Common myeloid progenitor, CD34-positive (primary cell): Measurements from ENCODE around the gene SAMD3.
A peak's percentile ranks its signal among the peaks of the same experiment; 100 is the strongest.

Source experiments
- CTCF ChIA-PET: fragments of 350-600 bp; sonication (Branson Sonifier 250); formaldehyde crosslinking; loops from one replicate; lab custom pipeline; 2021; ENCODE audit warnings: antibody characterized with exemption; lab: Charles Lee
- POLR2A ChIA-PET: fragments of 350-600 bp; sonication (Branson Sonifier 250); formaldehyde crosslinking; loops from one replicate; lab custom pipeline; 2021; ENCODE audit warnings: antibody characterized with exemption; lab: Charles Lee
- DNase-seq, 3 donors: peaks; one replicate each; pipeline versions ENCODE4 v3.0.0 to v3.0.0-alpha.2; 2013
- H3K27ac ChIP-seq, 2 experiments: 1 replicate in 1 of 2; 2 replicates in 1 of 2; pipeline ENCODE4 v1.7.0; 2013; ENCODE audit warnings: inconsistent platforms in 2 of 2, low read length in 2 of 2, mild to moderate bottlenecking in 2 of 2, low read depth in 1 of 2, moderate library complexity in 1 of 2; ENCODE audit not compliant: severe bottlenecking in 2 of 2, insufficient read depth in 1 of 2, poor library complexity in 1 of 2
- H3K27me3 ChIP-seq, 5 experiments: replicated peaks in 2 of 5; 1 replicate in 3 of 5; 2 replicates in 2 of 5; pipeline versions ENCODE4 v1.6.1 to v1.7.0; 2013; ENCODE audit warnings: low read length in 4 of 5, mild to moderate bottlenecking in 2 of 5, moderate library complexity in 2 of 5, inconsistent platforms in 1 of 5; ENCODE audit not compliant: insufficient read depth in 5 of 5, control insufficient read depth in 4 of 5
- H3K36me3 ChIP-seq, 4 experiments: 1 replicate in 2 of 4; 2 replicates in 2 of 4; pipeline versions ENCODE4 v1.6.1 to v1.7.0; 2013; ENCODE audit warnings: low read length in 3 of 4, control low read depth in 1 of 4, mild to moderate bottlenecking in 1 of 4; ENCODE audit not compliant: control insufficient read depth in 4 of 4, insufficient read depth in 4 of 4
- H3K4me1 ChIP-seq, 4 experiments: 1 replicate in 3 of 4; 2 replicates in 1 of 4; pipeline versions ENCODE4 v1.6.1 to v1.7.1; 2013; ENCODE audit warnings: low read length in 3 of 4, mild to moderate bottlenecking in 3 of 4, control low read depth in 1 of 4, inconsistent platforms in 1 of 4, moderate library complexity in 1 of 4; ENCODE audit not compliant: control insufficient read depth in 4 of 4, insufficient read depth in 4 of 4; ENCODE audit errors: control extremely low read depth in 1 of 4
- H3K4me3 ChIP-seq, 7 experiments: 1 replicate in 4 of 7; 2 replicates in 3 of 7; pipeline versions ENCODE4 v1.5.1 to v1.7.0; 2013; ENCODE audit warnings: mild to moderate bottlenecking in 7 of 7, low read length in 6 of 7, moderate library complexity in 6 of 7, inconsistent platforms in 2 of 7, low read depth in 2 of 7, control low read depth in 1 of 7; ENCODE audit not compliant: insufficient read depth in 4 of 7, control insufficient read depth in 1 of 7; ENCODE audit errors: extremely low read depth in 1 of 7
- H3K9me3 ChIP-seq, 5 experiments: 1 replicate in 4 of 5; 2 replicates in 1 of 5; pipeline versions ENCODE4 v1.6.1 to v1.7.1; 2013; ENCODE audit warnings: low read length in 4 of 5, mild to moderate bottlenecking in 2 of 5, inconsistent platforms in 1 of 5, low read depth in 1 of 5, moderate library complexity in 1 of 5; ENCODE audit not compliant: control insufficient read depth in 4 of 5, insufficient read depth in 2 of 5; ENCODE audit errors: control extremely low read depth in 1 of 5
- WGBS: methylation state at CpG from one replicate; pipeline ENCODE4 v1.1.5; 2013; ENCODE audit not compliant: insufficient coverage; 5-methylcytosine and 5-hydroxymethylcytosine counted together

The SAMD3 gene

DNA sequence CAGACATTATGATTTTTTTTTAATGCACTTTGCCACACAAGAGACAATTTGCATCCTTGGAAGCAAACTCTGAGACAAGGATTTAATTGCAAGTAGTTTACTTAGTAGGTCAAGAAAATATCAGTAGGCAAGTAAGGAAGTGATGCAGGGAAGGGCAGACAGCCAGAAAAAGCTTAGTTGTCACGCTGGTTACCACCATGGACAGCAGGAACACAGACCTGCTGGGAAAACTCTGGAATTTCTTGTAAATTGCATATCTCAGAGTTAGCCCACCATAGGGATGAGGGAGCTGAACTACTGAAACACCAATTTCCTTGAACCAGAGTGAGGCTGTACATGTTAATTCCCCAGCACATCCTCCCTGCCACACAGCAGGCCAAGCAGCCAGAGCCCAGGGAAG lies 111.7 kb downstream of the SAMD3 start:
- Histone ChIP-seq H3K4me3 (no peak overlapping the region), H3K27me3 (no peaks in the 10 kb centered on the region), H3K36me3 (peaks cover 4 to 17% (median 10%) of the 10 kb centered on the region in 4 experiments), H3K9me3 (peaks cover 0 to 2% (median 0%) of the 10 kb centered on the region in 5 experiments), H3K4me1 (peaks cover 0 to 6% (median 1%) of the 10 kb centered on the region in 4 experiments), H3K27ac (no peak overlapping the region)
- CTCF ChIA-PET: interaction anchor here (1.1 kb wide), 1 partner anchor 8 kb away, joined by 3 read pairs; no protein-coding TSS in a partner anchor
- DNase-seq: no peak
- POLR2A ChIA-PET: no interaction called here
- 100% methylated on average over 1 of the region's 1 CpG for WGBS

DNA sequence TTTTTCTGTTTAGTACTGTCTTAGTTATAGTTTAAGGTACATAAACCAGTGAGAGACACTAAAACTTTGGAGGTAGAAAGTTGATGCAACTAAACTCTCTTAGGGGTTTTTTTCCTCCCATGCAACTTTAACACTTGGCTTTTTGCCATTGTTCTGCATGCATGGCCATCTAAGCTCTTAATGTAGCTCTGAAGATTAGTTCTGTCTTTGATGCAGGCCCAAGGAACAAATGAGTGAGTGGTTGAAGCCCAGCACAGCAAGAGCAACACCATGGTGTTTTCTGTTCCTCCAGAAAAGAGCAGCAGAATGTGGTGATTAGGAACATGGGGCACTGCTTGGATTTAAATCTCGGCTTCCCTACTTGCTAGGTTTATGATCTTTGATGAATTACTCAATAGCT lies 115.0 kb downstream of the SAMD3 start:
- peak in 1 of 3 donors; percentile 2 for DNase-seq
- CTCF ChIA-PET: interaction anchor here (0.8 kb wide), 1 partner anchor 36 kb away, joined by 3 read pairs; no protein-coding TSS in a partner anchor
- peaks cover 0 to 2% (median 0%) of the 10 kb centered on the region in 5 experiments for H3K9me3 ChIP-seq
- H3K27ac ChIP-seq: no peak overlapping the region
- no CpG with 5 or more reads among the region's 1 CpG for WGBS
- POLR2A ChIA-PET: interaction anchor here (0.5 kb wide), 2 partner anchors 734 to 1956 kb away, joined by 3 to 4 read pairs; no protein-coding TSS in a partner anchor
- H3K36me3 ChIP-seq: peaks cover 9 to 17% (median 10%) of the 10 kb centered on the region in 4 experiments
- peaks cover 0 to 6% (median 3%) of the 10 kb centered on the region in 4 experiments for H3K4me1 ChIP-seq
- H3K4me3 ChIP-seq: no peak overlapping the region
- H3K27me3 ChIP-seq: no peaks in the 10 kb centered on the region

GRCh38 chr6:130105996-130106704 lies 116.6 kb downstream of the SAMD3 start:
- H3K4me1 ChIP-seq: peaks cover 0 to 6% (median 3%) of the 10 kb centered on the region in 4 experiments
- CTCF ChIA-PET: no interaction called here
- peak; percentile 28 to 79 (median 73) for DNase-seq
- no peaks in the 10 kb centered on the region for H3K27me3 ChIP-seq
- no peak overlapping the region for H3K4me3 ChIP-seq
- no peak overlapping the region for H3K27ac ChIP-seq
- POLR2A ChIA-PET: no interaction called here
- H3K36me3 ChIP-seq: peaks cover 11 to 19% (median 15%) of the 10 kb centered on the region in 4 experiments
- peaks cover 0 to 2% (median 0%) of the 10 kb centered on the region in 5 experiments for H3K9me3 ChIP-seq
- WGBS: no CpG with 5 or more reads among the region's 4 CpGs

DNA sequence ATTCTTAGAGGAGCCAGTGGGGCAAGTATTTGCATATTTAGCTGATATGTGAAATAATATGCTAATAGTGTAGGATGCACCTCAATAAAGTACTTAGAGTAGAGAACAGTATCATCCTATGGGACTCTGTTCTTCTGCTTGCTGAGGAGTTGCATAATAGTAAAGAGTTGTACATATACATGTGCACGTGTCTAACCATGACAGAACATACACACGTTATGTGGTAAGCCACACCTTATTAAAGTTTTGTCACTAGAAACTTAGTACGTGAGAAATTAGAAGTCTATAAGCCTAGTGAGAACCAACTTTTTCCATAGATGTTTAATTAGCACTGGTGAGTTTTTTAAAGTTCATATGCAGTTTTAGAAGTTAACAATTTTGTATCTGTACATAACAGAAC lies 123.6 kb downstream of the SAMD3 start:
- POLR2A ChIA-PET: no interaction called here
- H3K4me3 ChIP-seq: no peak overlapping the region
- no peaks in the 10 kb centered on the region for H3K27me3 ChIP-seq
- 100% methylated on average over 1 of the region's 3 CpGs for WGBS
- H3K36me3 ChIP-seq: peaks cover 6 to 36% (median 22%) of the 10 kb centered on the region in 4 experiments
- H3K4me1 ChIP-seq: no peaks in the 10 kb centered on the region
- H3K27ac ChIP-seq: no peak overlapping the region
- no peaks in the 10 kb centered on the region for H3K9me3 ChIP-seq
- DNase-seq: no peak
- CTCF ChIA-PET: no interaction called here

DNA sequence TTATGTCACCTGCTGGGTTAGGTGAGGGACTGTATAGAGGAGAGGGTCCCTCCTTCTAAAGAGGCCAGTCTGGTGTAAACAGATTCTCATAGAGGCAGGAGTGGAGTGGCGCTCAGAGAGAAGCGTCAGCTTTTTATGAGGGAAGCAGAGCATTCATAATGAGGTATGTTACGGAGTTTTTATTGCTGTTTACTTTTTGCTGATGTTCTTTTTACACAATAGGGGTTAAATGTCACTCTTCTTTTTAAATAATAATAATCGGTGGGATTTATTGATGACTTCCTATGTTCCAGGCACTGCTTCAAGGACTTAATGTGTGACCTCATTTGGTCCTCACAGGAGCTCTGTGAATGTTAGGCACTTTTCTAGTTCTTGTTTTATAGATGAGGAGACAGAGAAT lies 124.4 kb downstream of the SAMD3 start:
- CTCF ChIA-PET: no interaction called here

More for the DNA sequence above, 124.4 kb downstream of the SAMD3 start:
- Histone ChIP-seq H3K36me3 (peaks cover 10 to 38% (median 24%) of the 10 kb centered on the region in 4 experiments), H3K9me3 (no peaks in the 10 kb centered on the region), H3K27ac (no peak overlapping the region), H3K4me3 (no peak overlapping the region), H3K27me3 (no peaks in the 10 kb centered on the region), H3K4me1 (no peaks in the 10 kb centered on the region)
- DNase-seq: no peak
- POLR2A ChIA-PET: no interaction called here
- 88% methylated on average over 3 of the region's 4 CpGs for WGBS
